Hematopoietic multipotent progenitor cell treated with erythropoietin and hydrocortisone succinate and interleukin-3 and kit ligand, for 4 days (in vitro differentiated cells): ENCODE data around the gene DDX10.
"Not testable (repeated sequence)": the region's sequence is repeated elsewhere in the genome, so short reads cannot be mapped to it uniquely, and the experiment has no call there.

Source experiments
- DNase-seq: peaks from one replicate; pipeline ENCODE4 v3.0.0-alpha.2; 2015

DDX10 gene

DNA sequence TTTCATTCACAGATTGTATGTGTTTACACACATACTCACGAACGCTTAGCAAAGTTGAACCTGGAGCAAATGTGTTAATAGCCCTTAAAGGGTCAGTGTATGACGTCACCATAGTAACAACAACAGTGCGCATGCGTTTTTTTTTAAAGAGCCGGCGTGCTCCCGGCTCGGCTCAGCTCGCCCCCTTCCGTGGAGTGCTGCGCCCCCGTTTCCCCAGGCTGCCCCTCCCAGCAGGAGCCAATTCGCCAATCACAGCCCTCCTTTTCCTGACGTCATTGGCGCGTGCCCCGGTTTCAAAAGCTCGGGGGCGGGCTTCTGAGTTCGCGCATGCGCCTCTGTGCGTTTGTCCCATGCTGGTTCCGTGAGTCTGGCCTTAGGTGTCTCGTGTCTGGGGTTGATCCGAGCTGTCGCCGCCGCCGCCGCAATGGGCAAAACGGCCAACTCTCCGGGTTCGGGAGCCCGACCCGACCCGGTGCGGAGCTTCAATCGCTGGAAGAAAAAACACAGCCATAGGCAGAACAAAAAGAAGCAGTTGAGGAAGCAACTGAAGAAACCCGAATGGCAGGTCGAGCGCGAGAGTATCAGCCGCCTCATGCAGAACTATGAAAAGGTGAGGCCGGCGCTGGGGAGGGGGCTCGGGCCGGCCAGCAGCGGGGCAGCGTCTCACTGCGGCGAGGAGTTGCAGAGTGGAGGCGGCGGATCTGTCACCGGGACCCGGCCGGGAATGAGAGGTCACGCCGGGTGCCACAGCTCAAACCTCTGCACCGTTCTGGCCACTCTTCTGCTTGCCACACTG, at the start of gene DDX10:
Gene DDX10 (plus strand): TSS at position 340 of the 796 bp plus-strand sequence. CDS start 85 bp downstream, at position 425.
- peak; percentile 99 for DNase-seq

DNA sequence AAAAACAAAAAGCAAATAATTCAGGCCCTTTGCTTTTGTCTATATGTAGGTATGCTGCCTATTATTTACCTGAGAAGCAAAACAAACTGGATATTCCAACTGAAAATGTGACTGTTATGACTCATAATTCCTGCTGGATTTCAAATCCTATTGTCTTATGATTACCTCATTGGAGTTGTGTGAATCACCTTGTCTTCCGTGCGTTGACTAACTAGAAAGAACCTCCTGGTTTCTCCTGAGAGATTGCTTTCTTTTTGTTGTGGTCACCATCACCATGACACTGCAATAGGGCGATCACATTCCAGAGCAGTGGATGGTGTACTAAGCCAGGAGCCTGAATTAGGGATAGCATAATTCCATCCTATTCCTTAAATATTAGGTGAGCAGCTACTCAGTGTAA, 48.3 kb upstream of the DDX10 start:
- no peak for DNase-seq

DNA sequence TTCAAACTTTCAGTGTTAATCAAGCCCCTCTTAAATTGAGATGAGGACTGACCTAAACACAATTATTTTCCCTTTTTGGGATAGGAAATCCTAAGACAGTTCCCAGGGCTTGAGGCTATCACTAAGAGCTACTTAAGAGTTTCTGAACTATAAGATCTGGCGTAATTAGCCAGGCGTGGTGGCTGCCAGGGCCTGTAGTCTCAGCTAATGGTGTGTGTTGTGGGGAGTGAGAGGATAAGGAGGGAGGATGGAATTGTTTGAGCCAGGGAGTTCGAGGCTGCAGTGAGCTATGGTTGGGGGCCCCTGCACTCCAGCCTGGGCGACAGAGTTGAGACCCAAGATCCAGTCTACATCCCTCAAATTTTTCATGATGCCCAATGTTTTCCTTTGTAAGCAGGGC, 47.8 kb upstream of the DDX10 start:
- no peak for DNase-seq

DNA sequence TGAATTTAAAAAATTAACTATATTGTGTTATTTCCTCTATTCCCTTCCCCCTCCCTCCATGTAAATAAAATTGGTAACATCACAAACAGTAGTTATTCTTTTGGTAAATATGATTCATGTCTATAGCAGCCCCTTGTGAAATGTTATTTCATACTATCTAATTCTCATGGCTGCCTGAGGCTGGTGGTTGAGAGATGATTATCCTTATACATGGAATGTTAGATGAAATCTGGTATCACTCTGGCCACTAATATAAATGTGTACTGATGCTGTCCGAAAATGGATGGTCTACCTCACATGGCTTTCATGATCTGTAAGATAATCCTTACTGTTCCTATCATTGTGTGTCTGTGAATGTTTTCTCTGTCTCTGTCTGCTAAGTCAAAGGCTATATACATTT, 46.3 kb upstream of the DDX10 start:
- DNase-seq: no peak

DNA sequence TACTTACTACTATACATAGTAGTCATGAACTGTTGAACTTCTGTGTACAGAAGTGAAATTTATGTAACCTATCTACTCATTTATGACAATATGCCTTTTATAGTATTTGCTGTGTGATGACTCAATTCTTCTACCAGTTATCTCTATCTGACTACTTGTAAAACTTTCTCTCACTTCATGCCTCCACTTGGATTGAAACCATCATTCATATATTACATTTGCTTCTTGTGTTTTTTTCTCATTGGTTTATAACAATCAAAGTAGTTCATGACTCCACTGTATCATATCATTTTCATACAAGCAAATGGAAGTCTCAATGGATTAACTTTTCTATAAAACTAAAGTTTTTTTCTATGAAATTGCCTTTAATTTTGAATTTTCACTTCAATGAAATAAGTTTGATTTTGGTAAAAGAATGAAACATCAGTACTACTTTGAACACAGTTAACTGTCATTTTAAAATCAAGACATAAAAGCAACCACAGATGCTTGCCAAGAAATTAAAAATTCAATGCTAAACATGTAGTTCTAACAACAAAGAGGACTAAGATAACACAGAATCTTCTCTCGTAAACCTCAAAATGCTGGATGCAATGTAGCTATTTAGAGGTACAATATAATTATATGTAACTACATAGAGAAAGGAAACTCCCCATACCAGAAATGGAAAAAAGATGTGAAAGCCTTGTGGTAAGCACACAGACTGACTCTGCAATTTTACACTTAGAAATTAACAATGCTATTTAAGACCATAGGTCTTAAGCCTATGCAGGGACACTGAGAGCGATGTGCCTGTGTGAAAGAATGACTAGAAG, 43.7 kb upstream of the DDX10 start:
- DNase-seq: no peak

DNA sequence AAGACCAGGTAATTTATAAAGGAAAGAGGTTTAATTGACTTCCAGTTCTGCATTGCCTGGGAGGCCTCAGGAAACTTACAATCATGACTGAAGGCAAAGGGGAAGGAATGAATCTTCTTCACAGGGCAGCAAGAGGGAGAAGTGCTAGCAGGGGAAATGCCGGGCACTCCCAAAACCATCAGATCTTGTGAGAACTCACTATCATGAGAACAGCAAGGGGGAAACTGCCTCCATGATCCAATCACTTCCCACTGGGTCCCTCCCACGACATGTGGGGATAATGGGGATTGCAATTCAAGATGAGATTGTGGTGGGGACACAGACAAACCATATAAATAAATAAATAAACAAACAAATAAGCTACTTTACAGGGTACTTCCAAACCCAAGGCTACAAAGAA, 42.5 kb upstream of the DDX10 start:
- no peak for DNase-seq

DNA sequence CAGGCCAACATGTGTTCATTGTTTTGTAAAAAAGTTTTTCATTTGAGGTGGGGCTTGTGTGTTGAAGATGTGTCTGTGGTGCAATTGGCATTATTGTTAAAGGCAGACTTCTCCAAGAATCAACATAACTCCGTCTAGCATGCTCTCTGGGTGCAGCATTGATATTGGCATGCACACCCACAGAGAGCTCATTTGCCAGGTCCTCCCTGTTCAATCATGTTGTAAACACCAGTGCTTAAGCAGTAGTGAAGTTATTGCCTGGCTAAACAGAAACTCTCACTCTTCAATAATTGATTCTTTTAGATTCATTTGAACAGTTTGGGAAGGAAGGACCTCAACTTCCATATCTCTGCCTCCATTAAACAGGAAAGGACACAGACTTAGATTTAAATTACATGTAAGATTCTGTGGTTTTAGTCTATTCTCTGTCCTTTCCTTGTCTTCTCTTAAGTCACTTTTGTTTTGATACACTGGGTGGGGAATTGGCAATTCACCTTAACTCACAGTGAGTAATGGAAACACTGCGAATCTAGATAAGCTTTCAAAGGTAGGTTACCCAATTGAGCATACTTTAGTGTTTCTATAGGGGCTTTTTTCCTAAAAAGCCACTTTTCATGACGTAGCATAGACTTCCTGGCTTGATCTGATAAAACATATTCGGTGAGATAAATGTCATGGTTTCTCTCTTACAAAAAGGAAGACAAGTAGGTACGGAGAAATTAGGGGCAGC, 40.5 kb upstream of the DDX10 start:
- peak; percentile 2 for DNase-seq

DNA sequence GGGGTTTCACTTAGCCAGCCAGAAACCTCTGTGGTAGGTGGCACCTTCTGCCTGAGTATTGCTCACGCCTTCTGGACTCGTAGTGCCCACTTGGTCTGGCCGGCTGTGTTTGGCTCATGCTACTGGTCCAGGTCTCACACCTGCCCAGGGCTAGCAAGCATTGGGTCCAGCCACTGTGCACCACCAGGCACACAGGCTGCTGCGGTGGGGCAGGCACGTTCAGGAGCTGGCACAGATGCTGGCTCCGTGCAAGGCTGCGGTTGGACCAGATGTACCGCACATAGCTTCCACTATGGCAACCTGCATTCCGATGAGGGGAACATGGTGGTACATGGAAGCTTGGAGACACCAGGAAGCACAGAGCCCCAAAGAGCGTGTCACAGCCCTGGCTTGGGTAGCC, 36.5 kb upstream of the DDX10 start:
- DNase-seq: no peak

DNA sequence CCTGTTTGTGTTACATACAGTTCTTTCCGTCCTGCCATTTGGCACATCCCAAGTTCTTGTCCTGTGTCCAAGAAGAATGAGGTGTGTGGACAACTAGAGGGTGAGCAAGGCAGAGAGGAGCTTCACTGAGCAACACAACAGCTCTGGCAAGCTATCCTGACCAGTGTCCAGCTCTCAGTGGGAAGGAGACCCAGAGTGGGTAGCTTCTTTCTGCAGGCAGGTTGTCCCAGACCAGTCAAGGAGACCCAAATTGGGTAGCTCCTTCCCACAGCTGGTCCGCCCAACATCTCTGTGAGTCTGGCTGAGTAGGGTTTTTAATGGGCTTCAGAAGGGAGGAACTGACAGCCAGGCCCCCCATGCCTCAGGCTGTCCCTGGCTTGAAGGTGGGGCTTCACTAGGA, 36.1 kb upstream of the DDX10 start:
- no peak for DNase-seq

DNA sequence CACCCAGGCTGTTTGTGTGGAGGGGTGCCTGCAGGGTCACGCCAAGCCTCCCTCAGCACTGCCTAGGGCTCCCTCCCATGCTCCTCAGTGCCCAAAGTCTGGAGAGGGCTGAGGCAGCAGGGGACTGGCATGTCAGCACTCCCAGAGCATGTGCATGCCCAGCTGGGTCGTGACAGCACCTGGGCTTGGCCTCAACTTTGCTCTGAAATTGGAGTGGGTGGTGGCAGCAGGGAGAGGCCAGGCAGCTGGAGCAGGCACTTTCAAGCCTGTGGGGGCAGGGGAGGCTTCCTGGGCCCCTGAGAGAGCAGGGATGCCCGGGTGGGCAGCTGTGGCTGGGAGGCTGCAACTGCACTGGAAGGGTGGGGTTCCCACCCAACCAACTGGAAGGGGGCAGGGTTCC, 35.6 kb upstream of the DDX10 start:
- no peak for DNase-seq

DNA sequence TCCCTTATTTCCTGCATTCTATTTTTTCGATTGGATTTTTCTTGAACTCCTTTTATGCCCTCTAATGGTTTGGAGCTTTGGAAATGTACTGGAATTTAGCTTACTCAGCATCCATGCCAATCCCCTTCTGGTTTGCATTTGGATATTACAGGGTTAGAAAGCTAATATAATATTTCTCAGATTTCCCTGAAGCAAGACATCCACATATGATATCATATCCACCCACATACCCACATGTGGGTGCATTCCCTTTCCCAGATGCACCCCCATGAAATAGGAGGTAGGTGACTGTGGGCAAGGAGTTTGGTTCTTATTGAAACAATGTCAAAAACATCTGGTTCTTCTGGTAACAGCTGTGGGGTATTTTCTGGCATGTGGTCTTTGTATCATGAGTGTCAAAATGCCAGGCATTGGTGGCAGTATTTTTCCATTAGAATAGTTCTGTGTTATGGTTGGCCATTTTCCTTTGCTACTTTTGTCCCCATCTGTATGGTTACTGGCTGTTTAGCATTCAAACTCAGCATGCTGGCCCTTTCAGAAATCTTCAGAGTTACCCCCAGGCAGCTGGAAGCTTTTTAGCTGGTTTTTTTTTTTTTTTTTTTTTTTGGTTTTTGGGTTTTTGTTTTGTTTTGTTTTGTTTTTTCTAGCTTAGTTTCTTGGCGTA, 32.7 kb upstream of the DDX10 start:
- no peak for DNase-seq

DNA sequence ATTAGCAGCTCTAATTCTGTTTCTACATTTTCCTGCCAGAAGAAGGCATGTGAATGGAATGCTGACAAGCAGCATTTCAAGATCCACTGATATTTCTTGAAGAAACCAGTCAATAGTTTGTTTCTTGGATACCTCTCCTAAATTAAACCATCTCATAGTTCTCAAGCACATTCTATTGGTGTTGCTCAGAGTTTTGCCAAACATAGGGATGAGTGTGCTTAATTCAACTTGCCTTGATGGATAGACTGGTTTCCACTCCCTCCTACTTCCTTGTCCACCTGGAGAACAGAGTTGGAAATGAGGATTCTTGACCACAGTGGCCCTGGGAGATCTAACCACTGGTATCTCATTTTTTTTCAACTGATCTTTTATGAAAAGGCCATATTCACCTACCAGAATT, 29.8 kb upstream of the DDX10 start:
- DNase-seq: no peak

DNA sequence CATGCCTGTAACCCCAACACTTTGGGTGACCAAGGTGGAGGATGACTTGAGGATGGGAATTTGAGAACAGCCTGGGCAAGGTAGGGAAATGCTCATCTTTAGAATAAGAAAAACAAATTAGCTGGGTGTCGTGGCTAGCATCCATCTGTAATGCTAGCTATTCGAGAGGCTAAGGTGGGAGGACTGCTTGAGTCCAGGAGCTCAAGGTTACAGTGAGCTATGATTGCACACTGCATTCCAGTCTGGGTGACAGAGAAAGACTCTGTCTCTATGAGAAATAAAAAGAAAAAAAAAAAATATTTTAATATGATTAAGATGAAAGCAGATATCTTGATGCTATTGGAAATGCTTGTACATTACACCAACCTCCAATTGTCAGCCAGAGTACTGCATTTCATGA, 28.6 kb upstream of the DDX10 start:
- DNase-seq: no peak

DNA sequence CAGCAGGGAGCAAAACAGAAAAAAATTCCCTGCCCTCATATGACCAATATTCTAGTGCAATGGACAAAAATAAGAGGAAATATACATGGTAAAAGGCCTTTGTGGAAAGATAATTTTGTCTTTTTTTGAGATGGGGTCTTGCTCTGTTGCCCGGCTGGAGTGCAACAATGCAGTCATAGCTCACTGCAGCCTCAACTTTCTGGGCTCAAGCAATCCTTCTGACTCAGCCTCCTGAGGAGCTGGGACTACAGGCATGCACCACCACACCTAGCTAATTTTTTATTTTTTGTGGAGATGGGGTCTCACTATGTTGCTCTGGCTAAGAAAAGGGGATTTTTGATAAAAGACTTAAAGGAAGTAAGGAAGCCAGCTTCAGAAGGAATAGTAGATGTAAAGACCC, 25.7 kb upstream of the DDX10 start:
- no peak for DNase-seq

DNA sequence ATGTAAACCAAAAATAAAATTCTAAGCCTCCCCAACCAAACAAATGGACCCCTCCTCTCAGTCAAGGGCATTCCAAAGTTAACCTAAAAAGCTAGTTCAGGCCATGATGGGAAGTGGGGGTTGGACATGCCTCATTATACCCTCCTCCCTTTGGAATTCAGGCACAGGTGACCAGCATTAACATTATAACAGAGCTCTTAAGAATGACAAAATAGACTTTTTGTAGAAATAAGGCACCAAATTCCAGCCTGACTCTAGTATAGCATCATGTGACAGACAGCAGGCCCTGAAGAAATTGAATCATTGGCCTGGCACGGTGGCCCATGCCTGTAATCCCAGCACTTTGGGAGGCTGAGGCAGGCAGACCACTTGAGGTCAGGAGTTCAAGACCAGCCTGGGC, 23.1 kb upstream of the DDX10 start:
- not testable (repeated sequence) for DNase-seq

DNA sequence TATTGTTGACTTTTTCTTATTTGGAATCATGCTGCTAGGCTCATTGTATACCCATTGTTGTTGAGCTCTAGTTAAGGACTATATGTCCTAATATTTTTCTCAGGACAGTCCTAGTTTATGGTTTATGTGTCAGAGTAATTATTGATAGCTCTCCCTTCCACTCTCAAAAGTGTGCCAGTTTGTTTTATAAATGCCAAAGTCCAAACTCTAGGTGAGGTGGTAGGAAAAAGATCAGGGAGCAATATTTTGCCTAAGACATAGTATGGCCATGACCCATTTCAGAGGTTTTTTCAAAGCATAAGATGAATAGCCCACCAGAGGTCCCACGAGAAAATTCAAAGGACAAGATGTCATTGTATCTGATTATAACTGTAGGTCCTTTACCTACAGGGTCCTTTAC, 20.9 kb upstream of the DDX10 start:
- DNase-seq: no peak

DNA sequence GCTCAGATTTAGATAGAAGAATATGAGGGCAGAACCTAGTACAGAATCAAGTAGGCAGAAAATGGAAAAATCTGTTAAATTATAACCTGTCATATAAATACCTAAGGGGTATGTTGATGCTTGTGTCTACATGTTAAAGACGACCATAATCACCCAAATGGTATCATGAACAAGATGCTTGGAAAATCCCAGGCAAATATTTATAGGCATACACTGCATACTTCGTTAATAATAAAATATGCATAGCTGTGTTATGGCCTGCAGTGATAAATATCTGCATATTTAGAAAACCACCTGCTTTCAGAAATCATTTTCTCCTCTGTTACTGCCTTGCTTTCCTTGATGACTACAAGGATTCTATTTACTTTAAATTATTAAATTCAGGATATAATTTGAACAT, 18.9 kb upstream of the DDX10 start:
- DNase-seq: no peak

DNA sequence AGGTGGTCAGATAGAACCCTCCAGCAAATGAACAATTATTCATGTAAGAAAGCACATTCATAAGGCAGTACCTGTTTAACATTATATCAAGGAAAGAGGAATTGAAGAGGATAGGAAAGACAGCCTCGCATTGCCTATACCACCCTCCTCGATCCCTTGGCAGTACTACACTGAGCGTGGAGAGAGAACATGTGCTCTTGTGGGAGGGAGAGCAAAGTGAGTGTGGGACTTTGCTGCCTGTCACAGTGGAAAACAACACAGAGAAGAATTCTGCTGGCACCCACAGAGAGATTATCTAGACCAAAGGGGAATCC, 17.5 kb upstream of the DDX10 start:
- no peak for DNase-seq

DNA sequence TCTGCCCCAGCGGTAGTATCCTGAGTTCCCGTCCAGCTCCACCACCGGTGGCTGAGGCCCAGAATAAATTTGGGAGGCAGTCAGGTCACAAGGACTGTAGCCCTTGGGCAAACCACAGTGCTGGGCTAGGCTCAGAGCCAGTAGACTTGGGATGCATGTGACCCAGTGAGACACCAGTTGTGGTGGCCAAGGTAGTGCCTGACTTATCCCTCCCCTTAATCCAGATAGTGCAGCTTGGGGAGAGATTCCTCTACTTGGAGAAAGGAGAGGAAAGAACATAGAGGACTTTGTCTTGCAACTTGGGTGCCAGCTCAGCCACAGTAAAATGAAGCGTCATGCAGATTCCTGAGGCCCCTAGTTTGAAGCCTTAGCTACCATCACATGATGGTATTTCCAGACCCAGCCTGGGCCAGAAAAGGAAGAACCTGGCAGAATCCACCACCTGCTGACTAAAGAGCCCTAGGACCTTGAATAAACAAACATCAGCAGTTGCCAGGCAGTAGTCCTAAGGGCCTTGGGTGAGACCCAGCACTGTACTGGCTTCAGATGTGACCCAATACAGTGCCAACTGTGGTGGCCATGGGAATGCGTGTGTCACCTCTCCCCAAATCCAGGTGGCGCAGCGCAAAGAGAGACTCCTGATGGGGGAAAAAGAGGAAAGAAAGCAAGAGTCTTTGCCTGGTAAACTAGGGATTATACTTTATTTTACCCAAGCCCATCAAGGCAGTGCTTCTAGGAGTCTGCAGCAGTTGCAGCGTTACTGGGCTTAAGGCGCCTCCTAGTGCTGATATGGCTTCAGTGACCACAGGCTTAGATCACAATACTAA, 17.0 kb upstream of the DDX10 start:
- peak; percentile 83 for DNase-seq

DNA sequence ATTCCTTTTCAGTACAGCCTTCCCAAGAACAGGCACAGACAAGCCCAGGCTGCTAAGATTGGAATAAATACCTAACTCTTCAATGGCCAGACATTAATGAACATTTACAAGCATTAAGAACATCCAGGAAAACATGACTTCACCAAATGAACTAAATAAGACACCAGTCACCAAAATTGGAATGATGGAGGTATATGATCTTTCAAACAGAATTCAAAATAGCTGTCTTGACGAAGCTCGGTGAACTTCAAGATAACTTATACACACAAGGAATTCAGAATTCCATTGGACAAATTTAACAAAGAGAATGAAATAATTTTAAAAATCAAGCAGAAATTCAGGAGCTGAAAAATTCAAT, 16.4 kb upstream of the DDX10 start:
- DNase-seq: no peak

DNA sequence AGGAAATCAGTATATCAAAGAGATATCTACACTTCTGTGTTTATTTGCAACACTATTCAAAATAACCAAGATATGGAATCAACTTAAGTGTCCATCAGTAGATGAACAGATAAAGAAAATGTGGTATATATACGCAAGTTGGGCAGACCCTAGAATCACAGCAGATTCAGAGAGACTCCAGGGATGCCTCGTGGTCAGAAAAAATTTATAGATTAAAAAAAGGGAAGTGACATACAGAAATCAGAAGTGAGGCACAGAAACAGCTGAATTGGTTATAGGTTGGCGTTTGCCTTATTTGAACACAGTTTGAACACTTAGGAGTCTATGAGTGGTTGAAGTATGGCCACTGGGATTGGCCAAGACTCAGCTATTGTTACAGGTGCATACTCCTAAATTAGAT, 10.8 kb upstream of the DDX10 start:
- DNase-seq: peak; percentile 48

DNA sequence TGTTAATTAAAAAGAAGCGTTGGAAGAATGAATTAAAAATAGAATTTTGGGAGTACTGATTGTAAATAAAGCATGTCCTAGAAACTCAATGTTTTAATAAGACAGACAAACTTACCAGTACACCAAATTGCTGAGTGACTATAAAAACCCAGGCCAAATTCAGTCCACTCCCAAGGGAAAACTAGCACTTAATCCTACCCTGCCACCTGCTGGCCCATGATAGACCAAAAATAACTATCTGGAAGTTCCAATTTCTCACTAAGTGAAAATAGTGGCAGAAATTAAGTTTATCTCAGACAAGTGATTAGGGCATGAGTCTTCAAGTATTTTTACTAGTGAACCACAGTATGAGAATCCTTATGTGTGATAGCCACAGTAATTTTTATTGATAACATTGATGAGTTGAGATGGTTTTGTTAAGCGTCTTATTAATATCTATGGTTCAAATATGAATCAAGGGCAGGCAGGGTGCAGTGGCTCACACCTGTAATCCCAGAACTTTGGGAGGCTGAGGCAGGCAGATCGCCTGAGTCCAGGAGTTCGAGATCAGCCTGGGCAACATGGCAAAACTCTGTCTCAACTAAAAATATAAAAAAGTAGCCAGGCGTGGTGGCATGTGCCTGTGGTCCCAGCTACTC, 9.8 kb upstream of the DDX10 start:
- DNase-seq: peak; percentile 71
